Parathyroid adenoma (tissue), 2 donors: Measurements from ENCODE around the gene ROR2.

Source experiments
- H2AFZ ChIP-seq: fragments of 300-600 bp; sonication (generic); one replicate; pipeline ENCODE4 v1.7.0; 2017; ENCODE audit warnings: antibody characterized with exemption, mild to moderate bottlenecking
- H3K27ac ChIP-seq: fragments of 300-600 bp; sonication (generic); one replicate; pipeline ENCODE4 v1.7.0; 2017
- H3K27me3 ChIP-seq: fragments of 300-600 bp; sonication (generic); one replicate; pipeline ENCODE4 v1.7.0; 2017; ENCODE audit warnings: low read length; ENCODE audit not compliant: control insufficient read depth, insufficient read depth
- H3K36me3 ChIP-seq: fragments of 300-600 bp; sonication (generic); one replicate; pipeline ENCODE4 v1.7.0; 2017; ENCODE audit warnings: low read length; ENCODE audit not compliant: control insufficient read depth, insufficient read depth
- H3K4me1 ChIP-seq: fragments of 300-600 bp; sonication (generic); one replicate; pipeline ENCODE4 v1.7.0; 2017; ENCODE audit warnings: control low read depth
- H3K4me2 ChIP-seq: fragments of 300-600 bp; sonication (generic); one replicate; pipeline ENCODE4 v1.7.0; 2017; ENCODE audit warnings: low read length
- H3K4me3 ChIP-seq: fragments of 300-600 bp; sonication (generic); one replicate; pipeline ENCODE4 v1.7.0; 2017; ENCODE audit warnings: low read depth, low read length
- H3K79me2 ChIP-seq: fragments of 300-600 bp; sonication (generic); one replicate; pipeline ENCODE4 v1.7.0; 2017; ENCODE audit warnings: control low read depth
- H3K9ac ChIP-seq: fragments of 300-600 bp; sonication (generic); one replicate; pipeline ENCODE4 v1.7.0; 2017; ENCODE audit warnings: mild to moderate bottlenecking
- H3K9me3 ChIP-seq: fragments of 300-600 bp; sonication (generic); one replicate; pipeline ENCODE4 v1.7.0; 2017; ENCODE audit warnings: low read length; ENCODE audit not compliant: control insufficient read depth
- CTCF ChIP-seq: fragments of 300-600 bp; sonication (generic); IDR thresholded peaks from one replicate; pipeline ENCODE4 v1.7.0; 2017; ENCODE audit warnings: antibody characterized with exemption, mild to moderate bottlenecking
- donor health status: primary hyperparathyroidism.

The ROR2 gene

GRCh38 chr9:91723420-91724067, 226.5 kb downstream of the ROR2 start:
- no peaks in the 10 kb centered on the region for H3K4me1 ChIP-seq
- H3K4me3 ChIP-seq = no peak overlapping the region
- no peak for TF ChIP-seq CTCF
- no peaks in the 10 kb centered on the region for H3K27me3 ChIP-seq
- no peaks in the 10 kb centered on the region for H3K36me3 ChIP-seq
- no peak overlapping the region for H3K9ac ChIP-seq
- H2AFZ ChIP-seq = no peak overlapping the region
- no peak overlapping the region for H3K4me2 ChIP-seq
- no peaks in the 10 kb centered on the region for H3K79me2 ChIP-seq
- no peaks in the 10 kb centered on the region for H3K9me3 ChIP-seq
- H3K27ac ChIP-seq = no peak overlapping the region

GRCh38 chr9:91720751-91721705, 229.0 kb downstream of the ROR2 start:
- no peaks in the 10 kb centered on the region for H3K36me3 ChIP-seq
- no peak overlapping the region for H2AFZ ChIP-seq
- no peaks in the 10 kb centered on the region for H3K79me2 ChIP-seq
- TF ChIP-seq CTCF = no peak
- no peak overlapping the region for H3K27ac ChIP-seq
- H3K4me1 ChIP-seq = no peaks in the 10 kb centered on the region
- H3K9me3 ChIP-seq = no peaks in the 10 kb centered on the region
- no peak overlapping the region for H3K4me3 ChIP-seq
- no peaks in the 10 kb centered on the region for H3K27me3 ChIP-seq
- H3K9ac ChIP-seq = no peak overlapping the region
- no peak overlapping the region for H3K4me2 ChIP-seq

DNA sequence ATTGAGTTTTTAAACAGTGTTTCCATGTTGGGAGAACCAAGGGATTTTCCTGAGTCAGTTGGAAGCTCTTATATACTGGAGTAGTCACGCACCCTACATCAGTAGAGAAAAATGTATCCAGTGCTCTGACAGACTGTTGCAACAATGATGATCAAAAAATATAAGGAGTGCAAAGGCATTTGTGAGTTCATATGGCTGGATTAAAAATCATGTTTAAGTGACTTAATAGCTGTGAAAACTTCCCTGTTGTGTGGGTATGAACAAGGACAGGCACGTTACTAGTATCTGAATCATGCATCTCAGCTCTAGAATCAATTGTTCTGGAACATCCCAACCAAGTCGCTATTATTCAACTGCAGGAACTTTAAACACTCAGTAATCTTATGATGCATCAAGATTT, 229.7 kb downstream of the ROR2 start:
- H3K9me3 ChIP-seq = no peaks in the 10 kb centered on the region
- H3K27me3 ChIP-seq = no peaks in the 10 kb centered on the region
- no peaks in the 10 kb centered on the region for H3K36me3 ChIP-seq
- no peak overlapping the region for H3K27ac ChIP-seq
- H3K4me1 ChIP-seq = no peaks in the 10 kb centered on the region
- no peak for TF ChIP-seq CTCF
- H2AFZ ChIP-seq = no peak overlapping the region
- no peak overlapping the region for H3K4me3 ChIP-seq
- no peaks in the 10 kb centered on the region for H3K79me2 ChIP-seq
- H3K4me2 ChIP-seq = no peak overlapping the region
- H3K9ac ChIP-seq = no peak overlapping the region

DNA sequence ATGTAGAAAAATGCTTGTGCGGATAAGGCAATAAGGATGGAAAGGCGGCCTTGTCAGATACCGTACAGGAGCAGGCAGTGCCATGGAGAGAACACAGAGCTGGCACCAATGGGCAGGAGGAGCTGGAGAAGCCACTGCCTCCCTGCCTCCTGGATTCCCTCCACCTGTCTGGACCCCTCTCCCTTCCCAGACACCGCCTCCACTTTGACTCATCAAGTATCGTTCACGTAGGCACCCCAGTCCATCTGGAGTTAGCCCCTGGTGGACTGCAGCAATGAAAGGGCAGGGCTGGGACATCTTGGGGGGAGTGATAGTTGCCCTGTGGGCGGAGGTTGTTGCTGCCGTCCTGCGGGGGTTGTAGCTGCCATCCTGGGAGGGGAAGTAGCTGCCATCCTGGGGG, 232.0 kb downstream of the ROR2 start:
- no peaks in the 10 kb centered on the region for H3K36me3 ChIP-seq
- no peak overlapping the region for H2AFZ ChIP-seq
- H3K4me1 ChIP-seq = no peaks in the 10 kb centered on the region
- H3K9me3 ChIP-seq = no peaks in the 10 kb centered on the region
- TF ChIP-seq CTCF = no peak
- no peaks in the 10 kb centered on the region for H3K27me3 ChIP-seq
- H3K9ac ChIP-seq = no peak overlapping the region
- no peak overlapping the region for H3K27ac ChIP-seq
- H3K4me3 ChIP-seq = no peak overlapping the region
- no peak overlapping the region for H3K4me2 ChIP-seq
- no peaks in the 10 kb centered on the region for H3K79me2 ChIP-seq
